ENCODE results near the gene BATF.

BATF gene

DNA sequence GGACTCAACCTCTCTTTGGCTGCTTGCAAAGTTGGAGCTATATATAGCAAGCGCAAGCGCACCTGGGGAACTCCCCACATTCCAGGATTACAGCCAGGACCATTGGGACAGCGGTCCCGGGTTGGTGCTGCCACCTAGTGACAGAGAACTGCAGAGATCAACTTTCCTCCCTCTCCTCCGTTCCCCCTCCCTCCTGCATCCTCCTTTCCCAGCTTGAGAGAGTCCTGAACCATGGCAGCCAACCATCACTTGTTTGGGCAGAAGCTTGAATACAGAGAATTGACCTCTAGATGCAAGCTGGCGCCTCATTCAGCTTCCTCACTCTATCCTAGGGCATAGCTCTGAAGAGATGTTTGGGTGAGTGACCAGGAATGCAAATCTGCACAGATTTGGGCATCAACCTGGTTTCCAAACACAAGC, 38.8 kb downstream of the BATF start:
- Histone ChIP-seq H3K4me1 (ENCODE audit: control insufficient read depth, insufficient read depth, low read length) (peaks cover 2% of the 10 kb centered on the region; the same call in 1 of the 2 replicates), H3K4me3 (ENCODE audit: low read length) (no peak overlapping the region), H3K27me3 (ENCODE audit: control insufficient read depth, insufficient read depth, low read length) (no peaks in the 10 kb centered on the region), H3K27ac (ENCODE audit: low read length) (no peak overlapping the region), H3K36me3 (ENCODE audit: control insufficient read depth, insufficient read depth, low read length) (no peaks in the 10 kb centered on the region), H3K9me3 (ENCODE audit: control insufficient read depth, insufficient read depth, low read length) (no peaks in the 10 kb centered on the region)
- WGBS (ENCODE audit: insufficient coverage, insufficient read length): no CpG with 5 or more reads among the region's 6 CpGs
- DNase-seq (ENCODE audit: low read depth, low spot score): peak; percentile 78

DNA sequence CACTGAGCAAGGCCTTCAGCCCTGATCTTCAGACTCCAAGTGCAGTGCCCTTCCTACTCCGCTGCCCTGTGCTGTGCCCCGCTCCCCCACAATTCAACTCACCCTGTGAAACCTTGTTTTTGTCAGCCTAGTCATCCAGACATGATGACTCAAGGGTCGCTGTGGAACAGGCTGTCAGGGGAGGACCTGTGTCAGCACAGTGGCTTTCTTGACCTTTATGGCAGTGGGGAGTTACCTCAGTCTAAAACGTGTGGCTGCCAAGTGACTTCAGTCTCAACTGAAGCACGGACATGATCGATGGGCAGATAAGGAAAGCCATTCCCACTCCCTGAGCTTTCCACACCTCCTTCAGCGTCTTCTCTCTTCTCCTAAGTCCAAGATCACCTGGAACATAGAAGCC, 39.8 kb downstream of the BATF start:
- WGBS (ENCODE audit: insufficient coverage, insufficient read length): no CpG with 5 or more reads among the region's 7 CpGs
- Histone ChIP-seq H3K36me3 (ENCODE audit: control insufficient read depth, insufficient read depth, low read length) (no peaks in the 10 kb centered on the region), H3K27me3 (ENCODE audit: control insufficient read depth, insufficient read depth, low read length) (no peaks in the 10 kb centered on the region), H3K9me3 (ENCODE audit: control insufficient read depth, insufficient read depth, low read length) (no peaks in the 10 kb centered on the region), H3K4me3 (ENCODE audit: low read length) (no peak overlapping the region), H3K27ac (ENCODE audit: low read length) (no peak overlapping the region), H3K4me1 (ENCODE audit: control insufficient read depth, insufficient read depth, low read length) (peaks cover 2% of the 10 kb centered on the region; the same call in 1 of the 2 replicates)
- DNase-seq (ENCODE audit: low read depth, low spot score): no peak

- Histone ChIP-seq H3K4me3 (ENCODE audit: low read length) (no peak overlapping the region), H3K4me1 (ENCODE audit: control insufficient read depth, insufficient read depth, low read length) (peaks cover 2% of the 10 kb centered on the region; the same call in 1 of the 2 replicates), H3K9me3 (ENCODE audit: control insufficient read depth, insufficient read depth, low read length) (no peaks in the 10 kb centered on the region), H3K27me3 (ENCODE audit: control insufficient read depth, insufficient read depth, low read length) (no peaks in the 10 kb centered on the region), H3K27ac (ENCODE audit: low read length) (no peak overlapping the region), H3K36me3 (ENCODE audit: control insufficient read depth, insufficient read depth, low read length) (no peaks in the 10 kb centered on the region)
- DNase-seq (ENCODE audit: low read depth, low spot score): no peak
- no CpG with 5 or more reads among the region's 4 CpGs for WGBS (ENCODE audit: insufficient coverage, insufficient read length)
These were observed 40.2 kb downstream of the BATF start for GRCh38 chr14:75562489-75562888.

- Histone ChIP-seq H3K9me3 (ENCODE audit: control insufficient read depth, insufficient read depth, low read length) (no peaks in the 10 kb centered on the region), H3K36me3 (ENCODE audit: control insufficient read depth, insufficient read depth, low read length) (no peaks in the 10 kb centered on the region)
- WGBS (ENCODE audit: insufficient coverage, insufficient read length): no CpG with 5 or more reads among the region's 4 CpGs
These were observed 41.7 kb downstream of the BATF start for GRCh38 chr14:75563931-75564330.

GRCh38 chr14:75565056-75565455, 42.8 kb downstream of the BATF start:
- DNase-seq (ENCODE audit: low read depth, low spot score): no peak
- Histone ChIP-seq H3K4me1 (ENCODE audit: control insufficient read depth, insufficient read depth, low read length) (peaks cover 2% of the 10 kb centered on the region; the same call in 1 of the 2 replicates), H3K9me3 (ENCODE audit: control insufficient read depth, insufficient read depth, low read length) (no peaks in the 10 kb centered on the region), H3K36me3 (ENCODE audit: control insufficient read depth, insufficient read depth, low read length) (no peaks in the 10 kb centered on the region), H3K4me3 (ENCODE audit: low read length) (no peak overlapping the region), H3K27ac (ENCODE audit: low read length) (no peak overlapping the region), H3K27me3 (ENCODE audit: control insufficient read depth, insufficient read depth, low read length) (no peaks in the 10 kb centered on the region)
- WGBS (ENCODE audit: insufficient coverage, insufficient read length): no CpG with 5 or more reads among the region's 5 CpGs

More at GRCh38 chr14:75563931-75564330, 41.7 kb downstream of the BATF start:
- Histone ChIP-seq H3K4me1 (ENCODE audit: control insufficient read depth, insufficient read depth, low read length) (peaks cover 2% of the 10 kb centered on the region; the same call in 1 of the 2 replicates), H3K27ac (ENCODE audit: low read length) (no peak overlapping the region), H3K4me3 (ENCODE audit: low read length) (no peak overlapping the region), H3K27me3 (ENCODE audit: control insufficient read depth, insufficient read depth, low read length) (no peaks in the 10 kb centered on the region)
- no peak for DNase-seq (ENCODE audit: low read depth, low spot score)

DNA sequence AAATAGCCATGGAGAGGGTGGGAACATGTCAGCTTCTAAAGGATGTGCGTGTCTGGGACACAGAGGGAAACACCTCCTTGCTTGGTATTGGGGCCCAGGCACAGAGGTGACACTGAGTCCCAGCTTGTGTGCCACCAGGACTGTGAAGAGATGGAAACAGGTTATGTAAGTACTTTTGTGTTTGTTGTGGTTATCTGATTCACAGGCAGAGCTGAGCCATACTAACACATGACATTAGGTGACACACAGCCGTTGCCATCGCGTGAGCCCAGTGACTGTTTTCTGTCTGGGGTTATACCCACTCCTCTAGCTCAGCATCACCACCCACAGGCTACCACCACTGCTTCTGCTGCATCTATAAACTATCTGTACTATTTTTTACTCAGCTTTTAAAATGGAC, 44.1 kb downstream of the BATF start:
- no peaks in the 10 kb centered on the region for H3K27me3 ChIP-seq (ENCODE audit: control insufficient read depth, insufficient read depth, low read length)
- no peak for DNase-seq (ENCODE audit: low read depth, low spot score)
- no peaks in the 10 kb centered on the region for H3K4me1 ChIP-seq (ENCODE audit: control insufficient read depth, insufficient read depth, low read length)
- no CpG with 5 or more reads among the region's 4 CpGs for WGBS (ENCODE audit: insufficient coverage, insufficient read length)
- H3K4me3 ChIP-seq (ENCODE audit: low read length): no peak overlapping the region
- no peaks in the 10 kb centered on the region for H3K36me3 ChIP-seq (ENCODE audit: control insufficient read depth, insufficient read depth, low read length)
- H3K27ac ChIP-seq (ENCODE audit: low read length): no peak overlapping the region
- no peaks in the 10 kb centered on the region for H3K9me3 ChIP-seq (ENCODE audit: control insufficient read depth, insufficient read depth, low read length)

DNA sequence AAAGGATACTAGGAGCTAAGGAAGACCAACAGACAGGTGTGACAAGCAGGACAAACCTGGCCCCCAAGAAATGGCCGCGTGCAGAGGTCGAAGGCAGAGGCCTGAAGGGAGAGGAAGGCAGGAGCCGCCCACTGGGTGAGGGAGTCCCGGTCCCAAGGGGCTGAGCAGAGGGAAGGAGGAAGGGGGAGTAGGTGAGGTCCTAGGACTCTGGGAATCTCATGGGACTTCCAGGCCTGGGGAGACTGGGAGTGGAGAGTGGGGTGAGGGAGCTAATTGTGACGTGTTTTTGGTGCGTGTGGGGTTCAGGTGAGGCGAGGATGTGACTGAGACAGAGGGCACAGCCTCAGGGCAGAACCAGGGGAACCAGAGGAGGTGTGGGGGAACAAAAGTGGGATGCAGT, 44.5 kb downstream of the BATF start:
- no peak overlapping the region for H3K4me3 ChIP-seq (ENCODE audit: low read length)
- no peaks in the 10 kb centered on the region for H3K4me1 ChIP-seq (ENCODE audit: control insufficient read depth, insufficient read depth, low read length)
- no peak overlapping the region for H3K27ac ChIP-seq (ENCODE audit: low read length)
- no peaks in the 10 kb centered on the region for H3K9me3 ChIP-seq (ENCODE audit: control insufficient read depth, insufficient read depth, low read length)
- DNase-seq (ENCODE audit: low read depth, low spot score): no peak
- H3K27me3 ChIP-seq (ENCODE audit: control insufficient read depth, insufficient read depth, low read length): no peaks in the 10 kb centered on the region
- WGBS (ENCODE audit: insufficient coverage, insufficient read length): no CpG with 5 or more reads among the region's 8 CpGs
- no peaks in the 10 kb centered on the region for H3K36me3 ChIP-seq (ENCODE audit: control insufficient read depth, insufficient read depth, low read length)

DNA sequence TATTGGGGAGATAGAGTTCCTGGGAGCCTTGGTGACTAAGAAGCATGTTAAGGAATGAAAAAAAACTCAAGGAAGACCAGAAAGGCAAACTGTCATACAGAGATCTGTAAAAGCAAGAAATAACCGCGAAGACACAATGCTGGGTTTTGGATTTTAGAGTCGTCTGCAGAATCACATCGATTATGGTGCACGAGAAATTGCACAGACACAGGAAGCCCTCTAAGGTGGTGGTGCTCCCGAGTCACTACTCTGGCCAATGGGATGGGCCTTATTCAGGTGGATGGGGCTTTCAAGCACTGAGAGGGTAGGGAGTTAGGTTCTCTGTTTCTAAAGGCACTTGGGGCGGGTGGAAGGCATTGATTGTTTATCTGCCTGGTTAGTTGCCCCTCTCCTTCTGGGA, 45.9 kb downstream of the BATF start:
- DNase-seq (ENCODE audit: low read depth, low spot score): no peak
- no peak overlapping the region for H3K4me3 ChIP-seq (ENCODE audit: low read length)
- H3K27me3 ChIP-seq (ENCODE audit: control insufficient read depth, insufficient read depth, low read length): no peaks in the 10 kb centered on the region
- no peaks in the 10 kb centered on the region for H3K9me3 ChIP-seq (ENCODE audit: control insufficient read depth, insufficient read depth, low read length)
- WGBS (ENCODE audit: insufficient coverage, insufficient read length): no CpG with 5 or more reads among the region's 7 CpGs
- H3K36me3 ChIP-seq (ENCODE audit: control insufficient read depth, insufficient read depth, low read length): no peaks in the 10 kb centered on the region
- no peak overlapping the region for H3K27ac ChIP-seq (ENCODE audit: low read length)
- no peaks in the 10 kb centered on the region for H3K4me1 ChIP-seq (ENCODE audit: control insufficient read depth, insufficient read depth, low read length)

DNA sequence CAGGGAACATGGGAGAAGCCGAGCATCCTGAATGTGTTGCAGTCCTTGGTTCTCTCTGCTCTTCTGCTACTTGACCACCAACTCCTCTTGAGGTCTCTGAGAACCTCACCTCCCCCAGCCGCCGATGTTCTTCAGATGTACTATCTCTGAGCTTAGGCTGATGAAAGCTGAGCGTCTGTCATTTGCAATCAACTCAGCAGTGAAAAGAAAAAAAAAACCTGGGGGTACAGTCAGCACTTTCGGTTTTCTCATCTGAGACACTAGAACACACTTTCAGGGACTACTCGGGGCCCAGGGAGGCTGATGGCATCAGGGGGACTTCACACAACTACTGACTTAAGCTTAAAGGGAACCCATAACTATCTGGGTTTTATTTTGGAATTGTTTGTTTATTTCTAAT, 46.5 kb downstream of the BATF start:
- Histone ChIP-seq H3K4me3 (ENCODE audit: low read length) (no peak overlapping the region), H3K27me3 (ENCODE audit: control insufficient read depth, insufficient read depth, low read length) (no peaks in the 10 kb centered on the region), H3K27ac (ENCODE audit: low read length) (no peak overlapping the region), H3K36me3 (ENCODE audit: control insufficient read depth, insufficient read depth, low read length) (no peaks in the 10 kb centered on the region), H3K9me3 (ENCODE audit: control insufficient read depth, insufficient read depth, low read length) (no peaks in the 10 kb centered on the region), H3K4me1 (ENCODE audit: control insufficient read depth, insufficient read depth, low read length) (no peaks in the 10 kb centered on the region)
- DNase-seq (ENCODE audit: low read depth, low spot score): no peak
- WGBS (ENCODE audit: insufficient coverage, insufficient read length): no CpG with 5 or more reads among the region's 6 CpGs

DNA sequence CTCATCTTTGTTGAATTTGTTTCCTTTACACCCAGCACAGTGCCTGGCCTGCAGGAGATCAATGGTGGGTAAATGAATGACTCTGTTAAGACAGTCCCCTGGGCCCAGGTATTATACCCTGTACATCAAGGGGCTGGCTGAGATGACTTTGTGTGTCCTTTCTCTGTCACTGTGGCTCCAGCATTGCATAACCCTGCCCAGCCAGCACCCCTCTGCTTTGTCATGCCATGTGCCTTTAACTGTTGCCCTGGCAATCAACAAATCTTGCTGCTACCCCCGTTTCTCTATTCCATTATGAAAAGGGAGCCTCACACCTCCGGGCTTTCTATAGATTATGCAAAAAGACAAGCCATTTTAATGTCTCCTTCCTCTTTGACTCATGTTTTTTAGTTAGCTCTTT, 48.5 kb downstream of the BATF start:
- no peaks in the 10 kb centered on the region for H3K4me1 ChIP-seq (ENCODE audit: control insufficient read depth, insufficient read depth, low read length)
- no peaks in the 10 kb centered on the region for H3K36me3 ChIP-seq (ENCODE audit: control insufficient read depth, insufficient read depth, low read length)
- no peak overlapping the region for H3K4me3 ChIP-seq (ENCODE audit: low read length)
- H3K27me3 ChIP-seq (ENCODE audit: control insufficient read depth, insufficient read depth, low read length): no peaks in the 10 kb centered on the region
- WGBS (ENCODE audit: insufficient coverage, insufficient read length): no CpG with 5 or more reads among the region's 2 CpGs
- H3K27ac ChIP-seq (ENCODE audit: low read length): no peak overlapping the region
- no peaks in the 10 kb centered on the region for H3K9me3 ChIP-seq (ENCODE audit: control insufficient read depth, insufficient read depth, low read length)
- DNase-seq (ENCODE audit: low read depth, low spot score): no peak

DNA sequence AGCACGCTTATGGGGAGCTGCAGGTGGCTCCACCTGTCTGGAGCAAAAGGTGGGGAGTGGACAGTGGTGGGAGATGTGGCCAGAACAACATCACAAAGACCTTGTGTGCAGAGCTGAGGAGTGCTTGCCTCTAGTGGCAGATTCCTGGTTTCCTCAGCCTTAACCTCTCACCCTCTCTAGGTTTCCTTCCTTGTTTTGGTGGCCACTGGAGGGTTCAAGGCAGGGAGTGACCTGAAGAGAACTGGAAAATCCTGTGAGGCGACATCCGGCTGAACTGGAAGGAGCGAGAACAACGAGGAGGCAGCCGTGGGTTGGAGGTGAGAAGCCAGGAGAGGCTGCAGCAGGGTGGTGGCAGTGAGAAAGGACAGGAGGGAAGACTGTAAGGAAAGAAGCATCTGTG, 49.8 kb downstream of the BATF start:
- no peaks in the 10 kb centered on the region for H3K36me3 ChIP-seq (ENCODE audit: control insufficient read depth, insufficient read depth, low read length)
- no peaks in the 10 kb centered on the region for H3K27me3 ChIP-seq (ENCODE audit: control insufficient read depth, insufficient read depth, low read length)
- H3K4me1 ChIP-seq (ENCODE audit: control insufficient read depth, insufficient read depth, low read length): no peaks in the 10 kb centered on the region
- no peaks in the 10 kb centered on the region for H3K9me3 ChIP-seq (ENCODE audit: control insufficient read depth, insufficient read depth, low read length)
- H3K27ac ChIP-seq (ENCODE audit: low read length): no peak overlapping the region
- no peak overlapping the region for H3K4me3 ChIP-seq (ENCODE audit: low read length)
- no peak for DNase-seq (ENCODE audit: low read depth, low spot score)
- no CpG with 5 or more reads among the region's 6 CpGs for WGBS (ENCODE audit: insufficient coverage, insufficient read length)
